B cell (primary cell): ENCODE measurements around the gene GMEB2. TPM values are rescaled to one million over a fixed set of nuclear protein-coding genes. Genes with fewer than 3 reads are reported as not detected.
A peak's percentile ranks its signal among the peaks of the same experiment; 100 is the strongest.

Experiments
- ATAC-seq: fragments of 200-7000 bp; cut with Tn5 transposase; one replicate; pipeline ENCODE4 v1.10.0; 2021; ENCODE audit warnings: low read depth, mild to moderate bottlenecking, moderate number of reproducible peaks, moderate library complexity
- CTCF ChIA-PET: fragments of 350-600 bp; sonication (Branson Sonifier 250); formaldehyde crosslinking; loops from one replicate; lab custom pipeline; 2021; ENCODE audit warnings: antibody characterized with exemption, inconsistent platforms; lab: Charles Lee
- POLR2A ChIA-PET: fragments of 350-600 bp; sonication (Branson Sonifier 250); formaldehyde crosslinking; loops from one replicate; lab custom pipeline; 2021; ENCODE audit warnings: antibody characterized with exemption; lab: Charles Lee
- DNase-seq: peaks from one replicate; pipeline ENCODE4 v3.0.0; 2013
- H2AFZ ChIP-seq: 2 replicates; pipeline ENCODE4 v1.6.1; 2012; ENCODE audit warnings: mild to moderate bottlenecking, low read depth, low read length; ENCODE audit not compliant: insufficient read depth, poor library complexity, severe bottlenecking
- H3K27ac ChIP-seq, 2 donors: 1 replicate in 1 of 2; 2 replicates in 1 of 2; pipeline ENCODE4 v1.5.1; 2012 to 2013; ENCODE audit warnings: low read length in 2 of 2, mild to moderate bottlenecking in 2 of 2, moderate library complexity in 1 of 2
- H3K27me3 ChIP-seq, 4 experiments: fragments of 200-600 bp in 1 of 4; sonication (generic) in 1 of 4; replicated peaks in 1 of 4; 1 replicate in 2 of 4; 2 replicates in 2 of 4; pipeline versions ENCODE4 v1.6.1 to v1.7.0; 2013 to 2016; ENCODE audit warnings: low read length in 3 of 4, mild to moderate bottlenecking in 2 of 4, mixed read lengths in 1 of 4, moderate library complexity in 1 of 4; ENCODE audit not compliant: insufficient read depth in 4 of 4, control insufficient read depth in 3 of 4; ENCODE audit errors: control extremely low read depth in 1 of 4
- H3K36me3 ChIP-seq, 2 experiments: replicated peaks in 1 of 2; 1 replicate in 1 of 2; 2 replicates in 1 of 2; pipeline versions ENCODE4 v1.6.1 to v1.7.1; 2013; ENCODE audit warnings: low read length in 1 of 2; ENCODE audit not compliant: insufficient read depth in 2 of 2, control insufficient read depth in 1 of 2; ENCODE audit errors: control extremely low read depth in 1 of 2, extremely low read depth in 1 of 2
- H3K4me1 ChIP-seq, 2 donors: fragments of 200-600 bp in 1 of 2; sonication (generic) in 1 of 2; 1 replicate in 1 of 2; 2 replicates in 1 of 2; pipeline versions ENCODE4 v1.5.1 to v1.6.1; 2013 to 2017; ENCODE audit warnings: low read length in 2 of 2; ENCODE audit not compliant: control insufficient read depth in 2 of 2, insufficient read depth in 2 of 2
- H3K4me2 ChIP-seq: replicated peaks from 2 replicates; pipeline ENCODE3; 2012; ENCODE audit warnings: mild to moderate bottlenecking, low read depth, low read length; ENCODE audit not compliant: poor library complexity, severe bottlenecking
- H3K4me3 ChIP-seq, 5 experiments: fragments of 200-600 bp in 1 of 5; sonication (generic) in 1 of 5; 1 replicate in 3 of 5; 2 replicates in 2 of 5; pipeline versions ENCODE4 v1.5.1 to v1.7.0; 2011 to 2016; ENCODE audit warnings: low read length in 4 of 5, mild to moderate bottlenecking in 4 of 5, low read depth in 2 of 5, control low read depth in 1 of 5, moderate library complexity in 1 of 5; ENCODE audit not compliant: insufficient read depth in 1 of 5; ENCODE audit errors: control extremely low read depth in 1 of 5, extremely low read depth in 1 of 5
- H3K79me2 ChIP-seq: fragments of 200-600 bp; sonication (generic); one replicate; pipeline ENCODE4 v1.6.0; 2016; ENCODE audit warnings: low read length; ENCODE audit not compliant: control insufficient read depth, insufficient read depth
- H3K9ac ChIP-seq: fragments of 200-600 bp; sonication (generic); 2 replicates; pipeline ENCODE4 v1.6.1; 2017; ENCODE audit warnings: mild to moderate bottlenecking, low read length, moderate library complexity
- H3K9me3 ChIP-seq, 3 donors: one replicate each; pipeline versions ENCODE4 v1.6.1 to v1.7.1; 2013; ENCODE audit warnings: low read length in 2 of 3; ENCODE audit not compliant: control insufficient read depth in 2 of 3, insufficient read depth in 1 of 3; ENCODE audit errors: control extremely low read depth in 1 of 3
- H4K20me1 ChIP-seq: 2 replicates; pipeline ENCODE4 v1.6.0; 2012; ENCODE audit warnings: mild to moderate bottlenecking, low read length; ENCODE audit not compliant: insufficient read depth, control insufficient read depth, poor library complexity, severe bottlenecking
- H3K27ac Mint-ChIP-seq: one replicate; pipeline ENCODE4 v1.8.0; 2021; ENCODE audit warnings: mixed read lengths
- H3K27me3 Mint-ChIP-seq: one replicate; pipeline ENCODE4 v1.8.0; 2021; ENCODE audit warnings: mixed read lengths
- H3K4me1 Mint-ChIP-seq: one replicate; pipeline ENCODE4 v1.8.0; 2021; ENCODE audit warnings: mixed read lengths
- H3K4me3 Mint-ChIP-seq: one replicate; pipeline ENCODE4 v1.8.0; 2021; ENCODE audit warnings: mixed read lengths
- H3K9me3 Mint-ChIP-seq: one replicate; pipeline ENCODE4 v1.8.0; 2022; ENCODE audit warnings: mixed read lengths; ENCODE audit not compliant: insufficient read depth
- EZH2 ChIP-seq: IDR thresholded peaks from 2 replicates; pipeline ENCODE4 v1.6.1; 2012; ENCODE audit warnings: borderline replicate concordance, low read depth, mild to moderate bottlenecking, moderate library complexity, low read length; ENCODE audit not compliant: insufficient read depth, poor library complexity, severe bottlenecking
- WGBS: methylation state at CpG from one replicate; pipeline ENCODE4 v1.1.5; 2013; ENCODE audit warnings: missing lambda C conversion rate; ENCODE audit not compliant: insufficient coverage; 5-methylcytosine and 5-hydroxymethylcytosine counted together
- intact Hi-C: fragments of 100-400 bp; cut with micrococcal nuclease; formaldehyde crosslinking; loops from one replicate; pipeline ENCODE4 v1.10.0; 2022
- polyA plus RNA-seq: library from polyadenylated mRNA; depleted of rRNA; stranded (reverse); fragments of >200 nt; gene quantifications from 2 replicates; pipeline ENCODE4 v1.2.3, GENCODE V29; 2012
- total RNA-seq, 2 donors: library from RNA; stranded (reverse); fragments of 120-200 nt in 1 of 2; gene quantifications; 1 replicate in 1 of 2; 2 replicates in 1 of 2; pipeline versions ENCODE4 v1.2.3 to v1.2.4, GENCODE V29; 2013 to 2022
- TF ChIP-seq, protein P1 (sequence below): fragments of 200-600 bp; IDR thresholded peaks from one replicate; pipeline ENCODE4 v1.8.0; 2022; ENCODE audit warnings: antibody characterized with exemption, mild to moderate bottlenecking

GMEB2 gene
- total and polyA plus RNA-seq, 2 donors (not counting 1 experiment from before 2014, with no cell fraction given): 17.7 to 24.5 TPM

DNA sequence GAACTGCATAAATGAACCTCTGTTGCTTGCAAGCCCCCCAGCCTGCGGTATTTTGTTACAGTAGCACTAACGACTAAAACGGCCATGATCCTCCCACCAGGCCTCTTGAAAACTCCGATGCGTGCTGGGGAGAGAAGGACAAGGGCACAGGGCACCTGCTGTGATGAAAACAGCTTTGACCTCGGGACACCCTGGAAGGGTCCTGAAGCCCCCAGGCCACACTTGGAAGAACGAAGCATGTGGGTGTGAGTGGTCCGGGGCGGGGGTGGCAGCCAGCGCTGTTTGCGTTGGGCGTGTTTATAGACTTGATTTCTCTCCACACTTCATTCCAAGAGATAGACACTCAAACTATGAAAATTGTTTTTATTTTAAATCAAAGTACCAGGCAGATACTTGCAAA, 39.6 kb downstream of the GMEB2 start:
- Mint-ChIP-seq H3K9me3 (no peaks in the 10 kb centered on the region), H3K4me3 (no peak overlapping the region), H3K4me1 (peaks cover 2% of the 10 kb centered on the region), H3K27ac (no peak overlapping the region), H3K27me3 (no peaks in the 10 kb centered on the region)
- intact Hi-C loops: no loop called here
- Histone ChIP-seq H3K36me3 (peaks cover 0 to 29% of the 10 kb centered on the region in 2 experiments), H3K27ac (no peak overlapping the region), H3K4me1 (peaks cover 3 to 8% of the 10 kb centered on the region in 2 donors), H3K4me3 (no peak overlapping the region), H3K79me2 (no peaks in the 10 kb centered on the region), H3K27me3 (no peaks in the 10 kb centered on the region), H3K9ac (no peak overlapping the region), H3K4me2 (no peak overlapping the region), H4K20me1 (no peaks in the 10 kb centered on the region), H3K9me3 (no peaks in the 10 kb centered on the region), H2AFZ (no peak overlapping the region)
- CTCF ChIA-PET: no interaction called here
- POLR2A ChIA-PET: no interaction called here
- TF ChIP-seq, protein P1, sequence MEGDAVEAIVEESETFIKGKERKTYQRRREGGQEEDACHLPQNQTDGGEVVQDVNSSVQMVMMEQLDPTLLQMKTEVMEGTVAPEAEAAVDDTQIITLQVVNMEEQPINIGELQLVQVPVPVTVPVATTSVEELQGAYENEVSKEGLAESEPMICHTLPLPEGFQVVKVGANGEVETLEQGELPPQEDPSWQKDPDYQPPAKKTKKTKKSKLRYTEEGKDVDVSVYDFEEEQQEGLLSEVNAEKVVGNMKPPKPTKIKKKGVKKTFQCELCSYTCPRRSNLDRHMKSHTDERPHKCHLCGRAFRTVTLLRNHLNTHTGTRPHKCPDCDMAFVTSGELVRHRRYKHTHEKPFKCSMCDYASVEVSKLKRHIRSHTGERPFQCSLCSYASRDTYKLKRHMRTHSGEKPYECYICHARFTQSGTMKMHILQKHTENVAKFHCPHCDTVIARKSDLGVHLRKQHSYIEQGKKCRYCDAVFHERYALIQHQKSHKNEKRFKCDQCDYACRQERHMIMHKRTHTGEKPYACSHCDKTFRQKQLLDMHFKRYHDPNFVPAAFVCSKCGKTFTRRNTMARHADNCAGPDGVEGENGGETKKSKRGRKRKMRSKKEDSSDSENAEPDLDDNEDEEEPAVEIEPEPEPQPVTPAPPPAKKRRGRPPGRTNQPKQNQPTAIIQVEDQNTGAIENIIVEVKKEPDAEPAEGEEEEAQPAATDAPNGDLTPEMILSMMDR: no peak
- no peak for TF ChIP-seq EZH2
- DNase-seq (no peak), ATAC-seq (no peak)
- 95% methylated on average over 11 of the region's 12 CpGs for WGBS

DNA sequence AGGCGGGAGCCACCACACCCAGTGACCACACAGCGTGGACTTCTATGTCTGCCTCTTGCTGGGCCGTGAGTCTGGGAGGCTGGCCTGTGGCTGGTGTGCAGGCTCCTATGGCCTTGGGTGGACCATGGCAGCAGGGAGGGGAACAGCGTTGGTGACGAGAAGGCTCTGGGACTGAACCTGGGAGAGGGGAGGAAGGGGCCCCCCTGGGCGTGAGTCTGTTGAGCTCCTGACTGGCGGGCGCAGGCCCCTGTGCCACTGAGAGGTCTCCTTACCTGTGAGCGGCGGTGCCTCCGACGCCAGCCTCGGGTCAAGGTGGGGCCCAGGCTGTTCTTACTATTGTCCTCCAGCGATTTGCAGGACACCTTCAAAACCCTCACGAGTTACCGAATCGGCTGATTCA, 40.1 kb downstream of the GMEB2 start:
- ATAC-seq (no peak), DNase-seq (peak; percentile 6)
- H3K9me3 ChIP-seq: no peaks in the 10 kb centered on the region
- H3K27ac ChIP-seq: no peak overlapping the region
- peaks cover 0 to 24% of the 10 kb centered on the region in 2 experiments for H3K36me3 ChIP-seq
- H3K27me3 ChIP-seq: no peaks in the 10 kb centered on the region
- H3K4me1 ChIP-seq: peaks cover 3 to 8% of the 10 kb centered on the region in 2 donors
- no peak overlapping the region for H2AFZ ChIP-seq
- ChIA-PET POLR2A (interaction anchor here (0.7 kb wide), 2 partner anchors 90 to 366 kb away, joined by 3 read pairs; no protein-coding TSS in a partner anchor), CTCF (interaction anchor here (1.7 kb wide), 1 partner anchor 49 kb away, joined by 4 read pairs; no protein-coding TSS in a partner anchor)
- Mint-ChIP-seq H3K4me1 (peaks cover 2% of the 10 kb centered on the region), H3K9me3 (no peaks in the 10 kb centered on the region), H3K27ac (no peak overlapping the region), H3K27me3 (no peaks in the 10 kb centered on the region), H3K4me3 (no peak overlapping the region)
- no peaks in the 10 kb centered on the region for H3K79me2 ChIP-seq
- no peak overlapping the region for H3K4me2 ChIP-seq
- intact Hi-C loops: no loop called here
- no peaks in the 10 kb centered on the region for H4K20me1 ChIP-seq
- WGBS: 93% methylated on average over 16 of the region's 17 CpGs
- no peak for TF ChIP-seq EZH2
- TF ChIP-seq, protein P1: no peak
- H3K4me3 ChIP-seq: no peak overlapping the region
- no peak overlapping the region for H3K9ac ChIP-seq
